Gastroesophageal sphincter (tissue), 3 donors: ENCODE data around the gene ZBTB40.

Experiments
- CTCF ChIP-seq, 4 experiments: fragments of 200-600 bp in 2 of 4; fragments of 450-650 bp in 2 of 4; sonication (generic) in 1 of 4; IDR thresholded peaks; one replicate each; pipeline ENCODE4 v1.5.1; 2017 to 2019; ENCODE audit warnings: antibody characterized with exemption in 4 of 4, mild to moderate bottlenecking in 2 of 4, moderate library complexity in 2 of 4
- EP300 ChIP-seq: sonication (generic); formaldehyde crosslinking; IDR thresholded peaks from one replicate; pipeline ENCODE4 v1.6.1; 2017; ENCODE audit warnings: antibody characterized with exemption, mild to moderate bottlenecking
- POLR2A ChIP-seq, 2 donors: fragments of 450-650 bp; IDR thresholded peaks; one replicate each; pipeline ENCODE4 v1.6.1; 2017; ENCODE audit warnings: antibody characterized with exemption in 2 of 2, mild to moderate bottlenecking in 2 of 2, moderate library complexity in 1 of 2
- POLR2AphosphoS5 ChIP-seq: sonication (generic); formaldehyde crosslinking; IDR thresholded peaks from one replicate; pipeline ENCODE4 v1.6.1; 2017; ENCODE audit warnings: antibody characterized with exemption

- no peak for TF ChIP-seq CTCF (IDR thresholded peaks at IDR 0.05)
- no peak for TF ChIP-seq EP300
- no peak for TF ChIP-seq POLR2AphosphoS5
- TF ChIP-seq POLR2A (IDR thresholded peaks at IDR 0.05): no peak
These were observed 16.9 kb upstream of the ZBTB40 start for GRCh38 chr1:22434717-22435116.
